Measurements from ENCODE around the gene OPALIN. TPM values are rescaled to one million over a fixed set of nuclear protein-coding genes. Genes with fewer than 3 reads are reported as not detected.
A peak's percentile ranks its signal among the peaks of the same experiment; 100 is the strongest.

OPALIN gene
- total RNA-seq, 2 experiments from 2014 or later: not detected

- no peak overlapping the region for H3K27ac Mint-ChIP-seq
- DNase-seq: no peak
Observed at GRCh38 chr10:96333101-96333500, 25.7 kb downstream of the OPALIN start.

GRCh38 chr10:96327462-96327861, 31.3 kb downstream of the OPALIN start:
- H3K4me3 Mint-ChIP-seq: no peak overlapping the region
- no peak overlapping the region for H3K27ac Mint-ChIP-seq
- CTCF ChIA-PET: interaction anchor here (1.1 to 1.4 kb wide), 2 partner anchors 14 to 43 kb away, joined by 3 to 4 read pairs; no protein-coding TSS in a partner anchor
- H3K4me1 Mint-ChIP-seq (ENCODE audit: low read depth): peaks cover 7% of the 10 kb centered on the region
- intact Hi-C loops (cut with micrococcal nuclease): no loop called here
- DNase-seq: no peak
- no peaks in the 10 kb centered on the region for H3K36me3 Mint-ChIP-seq (ENCODE audit: low read depth)
- H3K27me3 Mint-ChIP-seq (ENCODE audit: low read depth): peaks cover 5% of the 10 kb centered on the region
- no peaks in the 10 kb centered on the region for H3K9me3 Mint-ChIP-seq

More at GRCh38 chr10:96333101-96333500, 25.7 kb downstream of the OPALIN start:
- H3K4me1 Mint-ChIP-seq (ENCODE audit: low read depth): peaks cover 21% of the 10 kb centered on the region
- CTCF ChIA-PET: interaction anchor here (1.6 to 3.8 kb wide), 2 partner anchors 11 to 103 kb away, joined by 5 to 27 read pairs; no protein-coding TSS in a partner anchor
- intact Hi-C loops (cut with micrococcal nuclease): no loop called here
- H3K9me3 Mint-ChIP-seq: no peaks in the 10 kb centered on the region
- H3K27me3 Mint-ChIP-seq (ENCODE audit: low read depth): peaks cover 3% of the 10 kb centered on the region
- no peaks in the 10 kb centered on the region for H3K36me3 Mint-ChIP-seq (ENCODE audit: low read depth)
- no peak overlapping the region for H3K4me3 Mint-ChIP-seq

- H3K27me3 Mint-ChIP-seq (ENCODE audit: low read depth): peaks cover 5% of the 10 kb centered on the region
Observed at GRCh38 chr10:96325719-96326373, 33.0 kb downstream of the OPALIN start.

GRCh38 chr10:96324447-96324846, 34.4 kb downstream of the OPALIN start:
- Mint-ChIP-seq H3K9me3 (no peaks in the 10 kb centered on the region), H3K27ac (no peak overlapping the region), H3K36me3 (ENCODE audit: low read depth) (no peaks in the 10 kb centered on the region), H3K27me3 (ENCODE audit: low read depth) (peaks cover 5% of the 10 kb centered on the region), H3K4me3 (no peak overlapping the region), H3K4me1 (ENCODE audit: low read depth) (peaks cover 4% of the 10 kb centered on the region)
- DNase-seq: peak; percentile 13
- CTCF ChIA-PET: interaction anchor here (0.8 to 1.4 kb wide), 4 partner anchors 11 to 95 kb away, joined by 3 to 7 read pairs (median 3); no protein-coding TSS in a partner anchor
- intact Hi-C loops (cut with micrococcal nuclease): no loop called here

More at GRCh38 chr10:96325719-96326373, 33.0 kb downstream of the OPALIN start:
- Mint-ChIP-seq H3K4me3 (no peak overlapping the region), H3K9me3 (no peaks in the 10 kb centered on the region), H3K36me3 (ENCODE audit: low read depth) (no peaks in the 10 kb centered on the region), H3K27ac (no peak overlapping the region), H3K4me1 (ENCODE audit: low read depth) (peaks cover 4% of the 10 kb centered on the region)
- intact Hi-C loops (cut with micrococcal nuclease): no loop called here
- DNase-seq: no peak
- CTCF ChIA-PET: interaction anchor here (1.2 kb wide), 1 partner anchor 9 kb away, joined by 6 read pairs; no protein-coding TSS in a partner anchor

- H3K27ac Mint-ChIP-seq: no peak overlapping the region
- no peak for DNase-seq
- no peaks in the 10 kb centered on the region for H3K9me3 Mint-ChIP-seq
- intact Hi-C loops (cut with micrococcal nuclease): no loop called here
- H3K36me3 Mint-ChIP-seq (ENCODE audit: low read depth): no peaks in the 10 kb centered on the region
- H3K27me3 Mint-ChIP-seq (ENCODE audit: low read depth): peaks cover 5% of the 10 kb centered on the region
- H3K4me3 Mint-ChIP-seq: no peak overlapping the region
- CTCF ChIA-PET: interaction anchor here (1.6 to 2.2 kb wide), 2 partner anchors 12 to 93 kb away, joined by 7 to 11 read pairs; no protein-coding TSS in a partner anchor
- peaks cover 4% of the 10 kb centered on the region for H3K4me1 Mint-ChIP-seq (ENCODE audit: low read depth)
Observed at GRCh38 chr10:96322275-96322674, 36.5 kb downstream of the OPALIN start.

- Mint-ChIP-seq H3K9me3 (no peaks in the 10 kb centered on the region), H3K4me1 (ENCODE audit: low read depth) (peaks cover 4% of the 10 kb centered on the region), H3K27ac (no peak overlapping the region), H3K4me3 (no peak overlapping the region), H3K36me3 (ENCODE audit: low read depth) (no peaks in the 10 kb centered on the region), H3K27me3 (ENCODE audit: low read depth) (peaks cover 5% of the 10 kb centered on the region)
- CTCF ChIA-PET: interaction anchor here (1.6 to 2.2 kb wide), 2 partner anchors 13 to 92 kb away, joined by 7 to 11 read pairs; no protein-coding TSS in a partner anchor
- DNase-seq: peak; percentile 18
- intact Hi-C loops (cut with micrococcal nuclease): no loop called here
Observed at GRCh38 chr10:96321822-96322221, 37.0 kb downstream of the OPALIN start.

GRCh38 chr10:96319754-96320474, 38.9 kb downstream of the OPALIN start:
- CTCF ChIA-PET: interaction anchor here (1.1 to 1.6 kb wide), 4 partner anchors 14 to 91 kb away, joined by 3 to 9 read pairs (median 8); no protein-coding TSS in a partner anchor
- H3K4me3 Mint-ChIP-seq: no peak overlapping the region
- H3K9me3 Mint-ChIP-seq: no peaks in the 10 kb centered on the region
- no peak overlapping the region for H3K27ac Mint-ChIP-seq
- H3K4me1 Mint-ChIP-seq (ENCODE audit: low read depth): no peaks in the 10 kb centered on the region
- intact Hi-C loops (cut with micrococcal nuclease): no loop called here
- H3K27me3 Mint-ChIP-seq (ENCODE audit: low read depth): peaks cover 12% of the 10 kb centered on the region
- no peak for DNase-seq
- H3K36me3 Mint-ChIP-seq (ENCODE audit: low read depth): no peaks in the 10 kb centered on the region

- H3K9me3 Mint-ChIP-seq: no peaks in the 10 kb centered on the region
- no peak overlapping the region for H3K27ac Mint-ChIP-seq
- peaks cover 10% of the 10 kb centered on the region for H3K27me3 Mint-ChIP-seq (ENCODE audit: low read depth)
- no peaks in the 10 kb centered on the region for H3K4me1 Mint-ChIP-seq (ENCODE audit: low read depth)
- CTCF ChIA-PET: interaction anchor here (0.6 to 1.5 kb wide), 4 partner anchors 87 to 300 kb away, joined by 3 to 5 read pairs (median 4); no protein-coding TSS in a partner anchor
- H3K36me3 Mint-ChIP-seq (ENCODE audit: low read depth): no peaks in the 10 kb centered on the region
- DNase-seq: no peak
- H3K4me3 Mint-ChIP-seq: no peak overlapping the region
- intact Hi-C loops (cut with micrococcal nuclease): no loop called here
Observed at GRCh38 chr10:96317067-96317833, 41.6 kb downstream of the OPALIN start.

GRCh38 chr10:96313344-96313743, 45.5 kb downstream of the OPALIN start:
- intact Hi-C loops (cut with micrococcal nuclease): no loop called here
- CTCF ChIA-PET: no interaction called here
- Mint-ChIP-seq H3K27me3 (ENCODE audit: low read depth) (peaks cover 10% of the 10 kb centered on the region), H3K4me3 (no peak overlapping the region), H3K36me3 (ENCODE audit: low read depth) (no peaks in the 10 kb centered on the region), H3K9me3 (no peaks in the 10 kb centered on the region), H3K27ac (no peak overlapping the region), H3K4me1 (ENCODE audit: low read depth) (no peaks in the 10 kb centered on the region)
- no peak for DNase-seq

- H3K4me1 Mint-ChIP-seq (ENCODE audit: low read depth): peaks cover 9% of the 10 kb centered on the region
- CTCF ChIA-PET: no interaction called here
- no peak overlapping the region for H3K4me3 Mint-ChIP-seq
- no peak overlapping the region for H3K27ac Mint-ChIP-seq
- H3K36me3 Mint-ChIP-seq (ENCODE audit: low read depth): no peaks in the 10 kb centered on the region
- no peak for DNase-seq
- H3K9me3 Mint-ChIP-seq: no peaks in the 10 kb centered on the region
- H3K27me3 Mint-ChIP-seq (ENCODE audit: low read depth): peaks cover 11% of the 10 kb centered on the region
- intact Hi-C loops (cut with micrococcal nuclease): no loop called here
Observed at GRCh38 chr10:96311180-96311715, 47.6 kb downstream of the OPALIN start.

GRCh38 chr10:96310321-96310669, 48.5 kb downstream of the OPALIN start:
- H3K9me3 Mint-ChIP-seq: no peaks in the 10 kb centered on the region
- no peak overlapping the region for H3K4me3 Mint-ChIP-seq
- intact Hi-C loops (cut with micrococcal nuclease): no loop called here
- DNase-seq: no peak
- H3K27ac Mint-ChIP-seq: no peak overlapping the region
- H3K4me1 Mint-ChIP-seq (ENCODE audit: low read depth): peaks cover 13% of the 10 kb centered on the region
- CTCF ChIA-PET: interaction anchor here (1.0 kb wide), 1 partner anchor 81 kb away, joined by 4 read pairs; no protein-coding TSS in a partner anchor
- no peaks in the 10 kb centered on the region for H3K36me3 Mint-ChIP-seq (ENCODE audit: low read depth)
- peaks cover 7% of the 10 kb centered on the region for H3K27me3 Mint-ChIP-seq (ENCODE audit: low read depth)
